GM19467 (cell line): ENCODE measurements around the gene DOHH.
"Not testable (repeated sequence)": the region's sequence is repeated elsewhere in the genome, so short reads cannot be mapped to it uniquely, and the experiment has no call there.

Experiments
- ATAC-seq: cut with Tn5 transposase; IDR thresholded peaks from one replicate; pipeline ENCODE4 v1.9.1; 2021; ENCODE audit warnings: mild to moderate bottlenecking, moderate library complexity; ENCODE audit not compliant: unreplicated experiment

The DOHH gene

DNA sequence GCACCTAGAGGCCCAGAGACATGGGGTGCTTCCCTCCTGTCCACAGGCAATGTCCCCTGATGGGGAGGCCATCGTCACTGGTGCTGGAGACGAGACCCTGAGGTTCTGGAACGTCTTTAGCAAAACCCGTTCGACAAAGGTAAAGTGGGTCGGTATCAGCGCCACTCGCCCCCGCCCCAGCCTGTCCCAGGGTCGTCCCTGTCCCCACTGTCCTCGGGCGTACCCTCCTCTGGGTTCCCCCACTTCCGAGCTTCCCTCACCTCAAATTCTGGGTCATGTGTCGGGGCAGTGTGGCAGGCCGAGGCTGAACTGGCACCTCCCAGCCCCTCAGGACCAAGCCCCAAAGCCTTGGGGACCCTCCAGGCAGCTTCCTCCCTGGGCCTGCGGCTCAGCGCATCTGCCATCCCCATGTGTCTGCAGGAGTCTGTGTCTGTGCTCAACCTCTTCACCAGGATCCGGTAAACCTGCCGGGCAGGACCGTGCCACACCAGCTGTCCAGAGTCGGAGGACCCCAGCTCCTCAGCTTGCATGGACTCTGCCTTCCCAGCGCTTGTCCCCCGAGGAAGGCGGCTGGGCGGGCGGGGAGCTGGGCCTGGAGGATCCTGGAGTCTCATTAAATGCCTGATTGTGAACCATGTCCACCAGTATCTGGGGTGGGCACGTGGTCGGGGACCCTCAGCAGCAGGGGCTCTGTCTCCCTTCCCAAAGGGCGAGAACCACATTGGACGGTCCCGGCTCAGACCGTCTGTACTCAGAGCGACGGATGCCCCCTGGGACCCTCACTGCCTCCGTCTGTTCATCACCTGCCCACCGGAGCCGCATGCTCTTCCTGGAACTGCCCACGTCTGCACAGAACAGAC is 34.1 kb upstream of the DOHH start:
- no peak for ATAC-seq

DNA sequence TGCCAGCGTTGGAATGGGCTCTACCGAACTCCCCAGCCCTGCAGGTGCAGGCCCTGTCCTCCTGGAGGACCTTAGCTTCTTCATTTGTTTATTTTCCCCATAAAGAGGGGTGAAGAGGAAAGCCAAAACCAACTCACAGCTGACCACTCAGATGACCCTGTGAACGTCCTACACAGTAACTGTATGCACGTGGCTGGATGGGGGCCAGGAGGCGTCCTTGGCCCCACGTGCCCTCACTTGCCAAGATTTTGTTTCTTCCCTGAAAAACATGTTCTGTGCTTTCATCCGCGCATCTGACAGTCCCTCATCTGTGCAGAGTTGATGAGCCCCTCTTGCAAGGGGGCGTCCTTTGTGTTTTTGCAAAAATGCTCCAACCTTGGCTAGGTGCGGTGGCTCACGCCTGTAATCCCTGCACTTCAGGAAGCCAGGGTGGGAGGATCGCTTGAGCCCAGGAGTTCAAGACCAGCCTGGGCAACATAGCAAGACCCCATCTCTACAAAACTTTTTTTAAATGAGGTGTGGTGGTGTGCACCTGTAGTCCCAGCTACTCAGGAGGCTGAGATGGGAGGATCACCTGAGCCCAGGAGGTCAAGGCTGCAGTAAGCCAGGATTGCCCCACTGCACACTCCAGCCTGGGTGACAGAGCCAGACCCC is 33.2 kb upstream of the DOHH start:
- ATAC-seq = no peak

DNA sequence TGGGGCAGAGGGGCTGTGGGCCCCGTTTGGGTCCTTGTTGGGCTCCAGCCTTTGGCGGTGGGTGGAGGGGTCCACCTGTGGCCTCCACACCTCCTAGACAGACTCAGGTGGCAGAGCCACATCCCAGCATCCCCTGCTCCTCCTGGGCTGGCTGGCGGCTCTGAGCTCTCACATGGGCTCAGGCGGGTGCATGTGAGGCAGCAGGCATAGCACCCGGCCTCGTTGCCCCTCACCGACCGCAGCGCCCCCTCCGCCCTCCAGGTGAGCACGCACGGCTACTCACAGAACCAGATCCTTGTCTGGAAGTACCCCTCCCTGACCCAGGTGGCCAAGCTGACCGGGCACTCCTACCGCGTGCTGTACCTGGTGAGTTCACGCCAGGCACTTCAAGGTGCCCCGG is 32.6 kb upstream of the DOHH start:
- no peak for ATAC-seq

DNA sequence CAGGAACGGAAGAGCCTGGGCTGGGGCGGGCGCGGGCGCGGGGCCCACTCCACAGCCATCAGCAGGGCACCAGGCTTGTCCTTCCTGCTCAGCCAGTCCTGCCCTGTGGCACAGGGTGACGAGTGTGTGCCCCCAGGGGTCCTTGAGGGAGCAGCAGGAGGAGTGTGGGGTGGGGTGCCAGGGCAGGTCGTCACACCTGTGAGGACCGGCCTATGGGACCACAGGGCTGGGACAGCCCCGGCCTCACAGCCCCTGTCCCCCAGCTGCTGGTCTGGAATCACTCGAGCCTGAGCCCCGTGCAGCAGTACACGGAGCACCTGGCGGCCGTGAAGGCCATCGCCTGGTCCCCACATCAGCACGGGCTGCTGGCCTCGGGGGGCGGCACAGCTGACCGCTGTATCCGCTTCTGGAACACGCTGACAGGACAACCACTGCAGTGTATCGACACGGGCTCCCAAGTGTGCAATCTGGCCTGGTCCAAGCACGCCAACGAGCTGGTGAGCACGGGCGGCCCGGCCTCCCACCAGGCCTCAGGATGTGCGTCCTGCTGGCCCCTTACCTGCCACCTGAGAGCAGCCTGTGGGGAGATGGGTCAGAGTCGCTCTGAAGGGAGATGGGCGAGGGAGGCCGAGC is 31.8 kb upstream of the DOHH start:
- ATAC-seq = no peak

DNA sequence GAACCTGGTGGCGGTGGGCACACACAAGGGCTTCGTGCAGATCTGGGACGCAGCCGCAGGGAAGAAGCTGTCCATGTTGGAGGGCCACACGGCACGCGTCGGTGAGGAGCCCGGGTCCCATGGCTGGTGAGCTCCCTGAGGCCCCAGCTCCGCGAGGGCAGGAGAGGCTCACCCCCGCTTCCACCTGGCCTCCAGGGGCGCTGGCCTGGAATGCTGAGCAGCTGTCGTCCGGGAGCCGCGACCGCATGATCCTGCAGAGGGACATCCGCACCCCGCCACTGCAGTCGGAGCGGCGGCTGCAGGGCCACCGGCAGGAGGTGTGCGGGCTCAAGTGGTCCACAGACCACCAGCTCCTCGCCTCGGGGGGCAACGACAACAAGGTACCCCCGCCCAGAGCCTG is 31.2 kb upstream of the DOHH start:
- ATAC-seq = no peak

DNA sequence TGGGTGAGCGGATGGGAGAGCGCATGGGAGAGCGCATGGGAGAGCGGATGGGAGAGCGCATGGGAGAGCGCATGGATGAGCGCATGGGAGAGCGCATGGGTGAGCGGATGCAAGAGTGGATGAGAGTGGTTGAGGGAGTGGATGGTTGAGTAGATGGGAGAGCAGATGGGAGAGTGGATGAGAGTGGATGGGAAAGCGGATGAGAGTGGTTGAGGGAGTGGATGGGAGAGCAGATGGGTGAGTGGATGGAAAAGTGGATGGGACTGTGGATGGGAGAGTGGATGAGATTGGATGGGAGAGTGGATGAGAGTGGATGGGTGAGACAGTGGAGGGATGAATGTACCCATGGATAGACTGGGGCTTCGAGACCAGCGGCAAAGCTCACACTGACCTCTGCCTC is 29.9 kb upstream of the DOHH start:
- no peak for ATAC-seq

DNA sequence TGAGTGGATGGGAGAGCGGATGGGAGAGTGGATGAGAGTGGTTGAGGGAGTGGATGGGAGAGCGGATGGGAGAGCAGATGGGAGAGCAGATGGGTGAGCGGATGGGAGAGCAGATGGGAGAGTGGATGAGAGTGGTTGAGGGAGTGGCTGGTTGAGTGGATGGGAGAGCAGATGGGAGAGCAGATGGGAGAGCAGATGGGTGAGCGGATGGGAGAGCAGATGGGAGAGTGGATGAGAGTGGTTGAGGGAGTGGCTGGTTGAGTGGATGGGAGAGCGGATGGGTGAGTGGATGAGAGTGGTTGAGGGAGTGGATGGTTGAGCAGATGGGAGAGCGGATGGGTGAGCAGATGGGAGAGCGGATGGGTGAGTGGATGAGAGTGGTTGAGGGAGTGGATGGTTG is 28.8 kb upstream of the DOHH start:
- not testable (repeated sequence) for ATAC-seq

DNA sequence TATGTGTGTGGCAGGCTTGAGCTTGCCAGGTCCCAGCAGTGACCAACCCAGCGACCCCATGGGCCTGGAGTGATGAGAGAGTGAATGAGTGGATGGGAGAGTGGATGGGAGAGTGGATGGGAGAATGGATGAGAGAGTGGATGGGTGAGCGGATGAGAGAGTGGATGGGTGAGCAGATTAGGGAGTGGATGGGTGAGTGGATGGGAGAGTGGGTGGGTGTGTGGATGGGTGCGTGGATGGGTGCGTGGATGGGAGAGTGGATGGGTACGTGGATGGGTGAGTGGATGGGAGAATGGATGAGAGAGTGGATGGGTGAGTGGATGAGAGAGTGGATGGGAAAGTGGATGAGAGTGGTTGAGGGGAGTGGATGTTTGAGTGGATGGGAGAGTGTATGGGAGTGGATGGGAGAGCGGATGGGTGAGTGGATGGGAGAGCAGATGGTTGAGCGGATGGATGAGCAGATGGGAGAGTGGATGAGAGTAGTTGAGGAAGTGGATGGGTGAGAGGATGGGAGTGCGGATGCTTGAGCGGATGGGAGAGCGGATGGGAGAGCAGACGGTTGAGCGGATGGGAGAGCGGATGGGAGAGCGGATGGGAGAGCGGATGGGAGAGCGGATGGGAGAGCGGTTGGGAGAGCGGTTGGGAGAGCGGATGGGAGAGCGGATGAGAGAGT is 28.2 kb upstream of the DOHH start:
- ATAC-seq = no peak

DNA sequence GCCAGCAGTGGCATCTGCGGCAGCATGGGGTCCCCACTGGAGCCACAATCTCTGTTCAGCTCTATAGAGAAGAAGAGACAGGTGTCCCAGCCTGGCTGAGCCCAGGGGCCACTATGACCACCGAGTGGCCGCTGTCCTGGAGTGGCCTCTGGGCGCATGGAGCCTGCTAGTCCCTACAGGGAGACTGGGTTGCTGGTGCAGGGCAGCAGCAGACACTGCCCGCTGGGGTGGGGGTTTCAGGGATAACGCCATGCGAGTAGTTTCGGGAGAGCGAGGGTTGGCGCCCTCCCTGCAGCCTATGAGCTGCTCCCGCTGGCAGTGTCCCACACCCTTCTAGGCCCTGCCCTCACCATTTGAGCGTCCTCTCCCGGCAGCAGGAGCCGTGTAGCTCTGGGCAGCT is 27.6 kb upstream of the DOHH start:
- ATAC-seq = no peak

DNA sequence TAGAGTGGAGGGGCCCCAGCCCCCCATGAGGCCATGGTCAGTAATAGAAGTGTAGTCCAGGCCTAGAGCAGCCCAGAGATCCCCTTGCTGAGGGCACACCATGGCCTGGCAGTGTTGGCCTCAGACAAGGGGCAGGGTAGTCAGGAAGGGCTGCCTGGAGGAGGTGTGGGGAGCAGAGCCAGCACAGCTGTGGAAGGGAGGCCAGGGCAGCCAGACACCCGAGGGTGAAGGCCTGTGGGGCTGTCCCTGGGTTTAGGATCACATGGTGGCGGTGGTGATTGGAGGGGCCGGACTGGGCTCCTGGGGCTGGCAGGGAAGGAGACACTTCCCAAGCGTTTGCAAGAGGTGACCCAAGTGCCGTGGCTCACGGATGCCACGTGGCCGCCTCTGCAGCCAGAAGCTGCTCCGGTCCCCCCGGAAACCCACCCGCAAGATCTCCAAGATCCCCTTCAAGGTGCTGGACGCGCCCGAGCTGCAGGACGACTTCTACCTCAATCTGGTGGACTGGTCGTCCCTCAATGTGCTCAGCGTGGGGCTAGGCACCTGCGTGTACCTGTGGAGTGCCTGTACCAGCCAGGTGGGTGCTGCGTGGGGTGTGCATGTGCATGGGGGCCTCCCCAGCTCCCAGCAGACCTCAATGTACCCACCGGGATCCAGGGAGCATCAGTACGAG is 26.9 kb upstream of the DOHH start:
- ATAC-seq = no peak

DNA sequence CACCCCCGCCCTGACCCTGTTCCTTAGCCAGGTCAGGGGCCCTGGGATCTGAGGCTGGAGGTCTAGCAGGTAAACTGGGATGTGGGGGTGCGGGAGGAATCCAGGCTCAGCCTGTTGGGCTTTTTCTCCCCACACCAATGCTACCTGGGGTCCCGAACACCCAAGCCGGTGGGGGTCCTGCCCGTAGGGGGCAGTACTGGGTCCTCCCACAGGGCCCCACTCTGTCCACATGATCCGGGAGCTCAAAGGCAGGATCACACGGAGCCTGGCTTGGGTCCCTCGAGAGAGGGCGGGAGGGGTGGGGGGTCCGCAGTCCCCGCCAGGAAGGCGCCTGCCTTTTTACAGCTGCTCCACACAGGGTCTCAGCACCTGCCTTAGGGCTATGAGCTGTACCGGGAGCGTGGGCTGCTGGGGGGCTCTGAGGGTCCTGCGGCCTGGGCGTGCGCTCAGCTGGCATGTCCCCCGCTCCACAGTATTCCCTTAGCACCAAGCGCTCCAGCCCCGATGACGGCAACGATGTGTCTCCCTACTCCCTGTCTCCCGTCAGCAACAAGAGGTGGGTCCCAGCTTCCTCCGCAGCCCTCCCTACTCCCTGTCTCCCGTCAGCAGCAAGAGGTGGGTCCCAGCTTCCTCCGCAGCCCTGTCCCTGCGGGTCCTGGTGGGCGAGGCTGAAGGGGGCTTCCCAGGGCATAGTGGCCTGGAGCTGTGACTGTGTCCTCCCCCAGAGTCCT is 26.2 kb upstream of the DOHH start:
- ATAC-seq = no peak

DNA sequence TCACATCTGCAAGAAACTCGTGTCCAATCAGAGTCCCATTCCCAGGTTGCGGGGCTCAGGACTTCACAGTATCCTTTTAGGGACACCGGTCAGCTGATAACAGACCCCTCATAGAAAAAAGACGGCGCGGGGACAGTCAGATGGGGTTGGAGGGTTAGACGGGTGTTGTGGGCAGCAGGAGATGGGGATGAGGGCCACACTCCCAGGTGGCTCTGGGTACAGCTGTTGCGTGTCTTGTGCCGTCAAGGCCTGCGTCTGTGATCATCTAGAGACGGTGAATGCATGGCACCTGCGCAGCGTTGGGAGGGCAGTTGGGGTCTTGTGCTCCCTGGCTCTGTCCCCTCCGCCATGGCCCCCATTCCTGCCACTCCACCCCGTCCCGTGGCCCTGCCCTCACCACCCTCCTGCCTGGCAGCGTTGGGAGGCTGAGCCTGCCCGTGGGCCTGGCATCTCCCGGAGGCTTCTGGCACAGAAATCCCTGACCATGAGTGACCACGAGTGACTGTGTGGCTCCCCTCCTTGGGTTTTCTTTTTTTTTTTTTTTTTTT is 24.5 kb upstream of the DOHH start:
- no peak for ATAC-seq

DNA sequence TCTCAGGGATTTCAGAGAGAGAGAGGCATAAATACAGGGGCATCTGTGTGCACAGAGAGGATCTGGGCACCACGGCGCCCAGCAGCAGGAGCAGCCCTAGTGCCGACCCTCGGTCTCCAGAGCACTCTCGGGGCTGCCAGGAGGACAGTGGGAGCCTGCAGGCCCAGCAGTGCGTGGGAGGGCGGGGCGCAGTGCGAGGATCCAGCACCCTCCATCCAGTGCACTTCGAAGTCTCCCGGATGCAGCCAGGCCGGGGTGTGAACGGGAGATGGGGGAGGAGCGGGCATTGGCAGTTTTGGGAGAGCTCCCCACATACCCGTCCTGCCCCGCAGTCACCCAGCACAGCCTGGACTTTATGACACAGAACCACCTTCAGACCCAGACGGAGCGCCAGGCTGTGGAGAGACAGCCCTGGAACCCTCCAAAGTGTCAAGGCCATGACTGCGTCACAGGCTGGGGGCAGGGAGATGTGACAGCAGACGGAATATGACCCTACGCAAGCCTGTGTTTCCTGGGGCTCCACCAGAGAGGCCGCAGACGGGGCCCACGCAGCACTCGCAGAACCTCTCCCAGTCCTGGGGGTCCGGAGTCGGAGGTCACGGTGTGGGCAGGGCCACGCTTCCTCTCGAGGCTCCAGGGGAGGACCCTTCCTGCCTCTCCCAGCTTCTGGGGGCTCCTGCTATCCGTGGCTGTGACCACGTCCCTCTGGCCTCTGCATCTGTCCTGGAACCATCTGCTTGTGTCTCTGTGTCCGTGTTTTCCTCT is 23.8 kb upstream of the DOHH start:
- ATAC-seq = no peak

DNA sequence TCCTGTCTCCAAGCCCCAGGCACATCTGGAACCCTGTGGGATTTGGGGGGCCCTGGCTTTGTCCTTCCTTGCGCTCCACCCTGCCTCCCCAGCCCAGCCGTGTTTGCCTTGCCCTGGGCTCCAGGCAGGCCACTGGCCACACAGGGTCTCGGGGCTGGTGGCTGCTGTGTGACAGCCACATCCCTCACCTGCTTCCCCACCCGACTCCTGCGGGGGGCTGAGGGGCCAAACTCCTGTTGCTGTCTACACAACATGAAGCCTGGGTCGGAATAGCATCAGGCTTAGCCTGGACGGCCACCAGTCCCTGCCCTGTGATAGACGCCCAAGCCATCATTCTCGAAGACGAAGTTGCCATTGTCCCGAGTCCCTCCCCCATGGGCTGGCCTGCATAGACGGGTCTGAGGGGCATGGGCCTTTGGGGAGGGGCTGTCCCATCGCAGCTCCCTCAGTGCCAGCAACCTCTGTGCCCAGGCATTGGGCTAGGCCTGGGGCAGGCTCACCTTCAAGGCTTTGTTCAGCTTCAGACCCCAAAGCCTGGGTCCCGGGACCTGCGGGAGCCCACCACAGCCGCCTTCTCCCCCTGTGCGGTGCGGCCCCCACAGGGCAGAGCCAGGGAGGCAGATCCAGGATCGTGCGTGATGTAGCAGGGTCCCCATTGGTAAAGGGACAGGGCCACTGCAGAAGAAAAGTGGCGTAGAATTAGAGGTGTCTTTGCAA is 23.0 kb upstream of the DOHH start:
- no peak for ATAC-seq

DNA sequence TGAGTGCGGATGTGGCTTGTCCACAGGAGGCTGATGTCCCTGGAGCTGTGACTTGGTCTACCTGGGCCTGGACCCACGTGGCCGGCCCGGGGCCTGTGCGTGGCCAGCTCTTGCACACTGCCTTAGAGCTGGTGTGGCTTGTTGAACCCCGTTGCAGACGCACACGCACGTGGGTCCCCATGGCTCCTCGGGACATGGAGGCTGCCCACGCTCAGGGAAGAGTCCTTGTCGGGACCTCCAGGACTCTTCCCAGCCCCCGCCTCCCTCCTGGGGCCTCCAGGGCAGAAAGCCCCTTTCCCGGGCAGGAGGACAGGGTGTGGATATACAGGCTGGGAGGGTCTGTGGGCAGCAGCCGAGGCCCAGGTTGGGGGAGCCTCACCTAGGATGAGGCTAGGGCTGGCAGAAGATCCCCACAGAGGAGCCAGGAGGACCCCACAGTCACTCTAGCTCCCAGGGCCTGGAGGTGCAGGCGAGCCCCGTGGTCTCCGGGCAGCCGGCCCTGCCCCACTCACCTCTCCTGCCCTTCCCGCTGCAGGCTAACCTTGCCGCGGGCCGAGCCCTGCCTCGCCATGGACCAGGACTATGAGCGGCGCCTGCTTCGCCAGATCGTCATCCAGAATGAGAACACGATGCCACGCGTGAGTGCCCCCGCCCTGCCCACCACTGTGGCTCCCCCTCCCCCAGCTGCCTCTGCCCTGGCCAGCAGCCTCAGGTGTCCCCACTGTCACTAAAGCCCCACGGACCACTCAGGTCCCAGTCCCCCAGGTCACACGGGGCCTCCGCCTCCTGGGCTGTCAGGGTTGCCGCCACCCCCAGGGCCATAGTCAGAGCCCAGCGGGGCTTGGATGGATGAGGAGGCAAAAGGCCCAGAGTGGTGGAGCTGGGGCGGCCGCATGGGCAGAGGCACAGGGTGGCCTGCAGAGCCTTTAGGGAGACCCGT is 22.2 kb upstream of the DOHH start:
- ATAC-seq = no peak

DNA sequence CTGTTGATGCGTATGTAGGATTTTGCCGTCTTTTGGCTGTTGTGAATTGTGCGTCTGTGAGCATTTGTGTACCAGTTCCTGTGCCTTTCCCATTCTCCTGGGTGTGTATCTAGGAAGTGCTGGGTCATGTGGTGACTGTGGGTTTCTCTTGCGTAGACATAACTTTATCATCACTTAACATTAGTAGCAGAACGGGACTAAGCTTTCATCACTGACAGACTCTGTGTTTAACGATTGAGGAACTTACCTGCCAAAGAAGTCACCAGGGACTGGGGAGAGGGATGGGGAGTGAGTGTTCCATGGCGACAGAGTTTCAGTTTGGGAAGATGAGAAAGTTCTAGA is 20.6 kb upstream of the DOHH start:
- ATAC-seq = no peak

DNA sequence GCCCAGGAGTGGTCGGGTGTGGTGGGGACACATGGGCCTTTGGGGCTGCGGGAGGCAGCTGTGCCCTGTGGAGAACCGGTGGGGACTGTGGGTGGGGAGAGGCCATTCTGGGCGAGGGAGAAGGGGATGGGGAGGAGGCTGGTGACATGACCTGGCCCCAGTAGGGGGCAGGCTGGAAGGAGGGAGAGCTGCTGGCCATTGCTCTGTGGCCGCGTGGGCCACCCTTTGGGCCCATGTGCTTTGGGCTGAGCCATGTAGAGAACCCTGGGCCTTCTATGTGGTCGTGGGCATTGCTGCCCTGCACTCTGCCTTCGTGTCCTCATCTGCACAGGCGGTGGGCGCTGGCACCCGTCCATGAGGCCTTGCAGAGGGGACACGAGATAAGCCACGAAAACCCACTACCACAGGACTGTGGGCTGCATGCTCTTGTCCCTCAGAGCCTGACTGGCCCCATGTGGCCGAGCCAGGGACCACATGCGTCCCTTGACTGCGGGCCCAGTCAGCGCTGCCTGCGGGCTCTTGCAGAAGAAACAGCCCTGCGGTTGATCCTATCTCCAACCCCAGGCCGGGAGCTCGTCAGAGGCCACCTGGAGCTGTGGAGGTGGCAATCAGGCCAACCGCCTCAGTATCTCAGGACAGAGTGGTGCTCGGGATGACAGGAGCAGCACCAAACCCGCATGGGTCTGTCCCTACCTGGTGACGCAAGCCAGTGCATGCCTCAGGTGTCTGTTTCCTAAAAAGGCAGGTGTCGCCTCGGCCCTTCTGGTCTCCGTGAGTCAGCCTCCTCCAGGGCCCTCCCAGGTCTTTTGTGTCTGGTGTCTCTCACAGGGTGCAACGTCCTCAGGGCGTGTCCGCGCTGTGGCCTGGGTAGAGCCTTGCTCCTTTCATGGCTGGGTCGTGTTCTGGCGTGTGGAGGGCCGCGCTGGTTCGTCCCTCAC is 20.0 kb upstream of the DOHH start:
- no peak for ATAC-seq
